H1 (cell line): ENCODE data around the gene MTCH1. TPM values are rescaled to one million over a fixed set of nuclear protein-coding genes. Genes with fewer than 3 reads are reported as not detected.

Experiments
- RAD21 ChIP-seq, 2 experiments: IDR thresholded peaks in 1 of 2; conservative IDR thresholded peaks in 1 of 2; 2 replicates each; pipeline ENCODE4 v1.6.1; 2011; ENCODE audit warnings: low read depth in 2 of 2, low read length in 2 of 2, improper control_type of control experiment in 1 of 2, inconsistent platforms in 1 of 2, mild to moderate bottlenecking in 1 of 2, moderate library complexity in 1 of 2
- polyA plus RNA-seq, 7 experiments: library from polyadenylated mRNA; depleted of rRNA in 3 of 7; stranded (reverse) in 5 of 7; unstranded in 2 of 7; fragments of >200 nt in 5 of 7; fragments of 200-250 nt in 2 of 7; gene quantifications; 1 replicate in 5 of 7; 2 replicates in 1 of 7; 4 replicates in 1 of 7; pipeline versions ENCODE4 v1.2.1 to v1.2.3, GENCODE V29; 2011 to 2013; ENCODE audit warnings: missing spikeins in 2 of 7, mixed read lengths in 2 of 7
- total RNA-seq: library from RNA; stranded (reverse); fragmentation: NEBNext Ultra II Directional; extraction: Animal tissue kit (Norgen Biotek cat#: 25700); gene quantifications from 2 replicates; pipeline ENCODE4 v1.2.1, GENCODE V29; 2021

Gene MTCH1
- total and polyA plus RNA-seq, 2 of the 8 experiments (the other 6 are each of a cell fraction or from before 2014, with no cell fraction given): 169 to 214 TPM

GRCh38 chr6:36978421-36979346, 7.3 kb downstream of the MTCH1 start (continued):
- no peak for TF ChIP-seq RAD21 (IDR thresholded peaks at IDR 0.05 in 1 of 2, conservative IDR thresholded peaks at IDR 0.05 in 1 of 2; ENCODE audit: low read depth in 2 of 2, low read length in 2 of 2)
